Heart left ventricle (tissue), 16 donors: ENCODE data around the gene DNAI7. TPM values are rescaled to one million over a fixed set of nuclear protein-coding genes. Genes with fewer than 3 reads are reported as not detected.

Source experiments
- ATAC-seq, 4 donors: fragments of 200-7000 bp; cut with Tn5 transposase; one replicate each; pipeline ENCODE4 v1.9.1; 2020 to 2022; ENCODE audit warnings: moderate library complexity in 4 of 4, mild to moderate bottlenecking in 3 of 4, moderate number of reproducible peaks in 1 of 4
- DNase-seq, 5 donors: peaks; one replicate each; pipeline ENCODE4 v3.0.0-alpha.2; 2020
- H3K27ac ChIP-seq, 12 donors: fragments of 200-600 bp; sonication (generic) in 4 of 12; one replicate each; pipeline versions ENCODE4 v1.5.0 to v1.8.0; 2016 to 2022; ENCODE audit warnings: mild to moderate bottlenecking in 2 of 12
- H3K27me3 ChIP-seq, 9 donors: fragments of 200-600 bp; sonication (generic) in 2 of 9; one replicate each; pipeline versions ENCODE4 v1.5.1 to v1.8.0; 2016 to 2022; ENCODE audit warnings: mild to moderate bottlenecking in 3 of 9
- H3K36me3 ChIP-seq, 9 donors: fragments of 200-600 bp; sonication (generic) in 2 of 9; one replicate each; pipeline versions ENCODE4 v1.5.0 to v1.8.0; 2018 to 2022; ENCODE audit warnings: mild to moderate bottlenecking in 2 of 9
- H3K4me1 ChIP-seq, 12 donors: fragments of 200-600 bp; sonication (generic) in 4 of 12; one replicate each; pipeline versions ENCODE4 v1.5.0 to v1.8.0; 2016 to 2022; ENCODE audit warnings: mild to moderate bottlenecking in 3 of 12
- H3K4me3 ChIP-seq, 12 donors: fragments of 200-600 bp; sonication (generic) in 4 of 12; one replicate each; pipeline versions ENCODE4 v1.5.0 to v1.8.0; 2017 to 2022; ENCODE audit warnings: mild to moderate bottlenecking in 9 of 12, moderate library complexity in 4 of 12
- H3K9me3 ChIP-seq, 12 donors: fragments of 200-600 bp; sonication (generic) in 4 of 12; one replicate each; pipeline versions ENCODE4 v1.5.0 to v1.8.0; 2016 to 2022; ENCODE audit warnings: mild to moderate bottlenecking in 1 of 12
- CTCF ChIP-seq, 12 donors: fragments of 200-600 bp; sonication (generic) in 4 of 12; IDR thresholded peaks; one replicate each; pipeline versions ENCODE4 v1.5.0 to v1.8.0; 2018 to 2022; ENCODE audit warnings: antibody characterized with exemption in 12 of 12, mild to moderate bottlenecking in 5 of 12
- POLR2A ChIP-seq, 2 donors: fragments of 450-650 bp; IDR thresholded peaks; one replicate each; pipeline ENCODE4 v1.6.1; 2017; ENCODE audit warnings: antibody characterized with exemption in 2 of 2, mild to moderate bottlenecking in 2 of 2, moderate library complexity in 2 of 2
- WGBS, 4 donors: extraction: QIAGEN DNeasy Blood & Tissue Kit in 2 of 4; methylation state at CpG; one replicate each; pipeline versions ENCODE4 v1.1.5 to v1.1.7; 2013 to 2018; 5-methylcytosine and 5-hydroxymethylcytosine counted together
- intact Hi-C, 10 donors: fragments of 100-400 bp; cut with DNase I; formaldehyde crosslinking; loops; one replicate each; pipeline versions ENCODE4 v1.11.1 to v1.14.2; 2022
- polyA plus RNA-seq, 2 donors: library from polyadenylated mRNA; stranded (reverse); fragments of 200-250 nt; gene quantifications; one replicate each; pipeline ENCODE4 v1.2.3, GENCODE V29; 2013
- total RNA-seq, 9 donors: library from RNA; depleted of rRNA in 2 of 9; stranded (reverse); fragments of >200 nt in 2 of 9; fragmentation: NEBNext Ultra II Directional in 3 of 9; extraction: Animal tissue kit (Norgen Biotek cat#: 25700) in 3 of 9; gene quantifications; one replicate each; pipeline versions ENCODE4 v1.1.0 to v1.2.4, GENCODE V29; 2016 to 2023
- donor health status: ischemic (EF 13 %, LVEDD 7.1; RV severe dilation, severe dysfunction).
- donor health status: healthy with polysubstance abuse.
- donor health status: DM: no; HTN: yes; CAD: no.
- donor health status: DM: no; HTN: no; CAD: no.
- donor health status: ischemic (EF 25% LVEDD 6.9; RV normal size, moderate dysfunction).
- donor health status: ischemic (EF 25% LVEDD 5.7; RV mildly dilated, moderate dysfunction).
- donor health status: healthy.
- donor health status: DM: yes; HTN: yes; CAD: no.
- donor health status: ischemic (EF 35%, LVEDD 5.7; RV mildly dilated, moderate dysfunction).
- donor health status: nonischemic (EF 11% LVEDD 7.7; RV severe dilation, severe dysfunction).
- donor health status: DM: yes; HTN: yes; CAD: no.
- donor health status: PGD.
- donor health status: ischemic (EF 29% LVEDD 5.4; RV normal size, mild dysfunction).
- donor health status: nonischemic (EF 23%, LVEDD 6.1; RV moderate dilation, normal function).

Gene DNAI7
- total and polyA plus RNA-seq, 11 donors, result 0.10 to 1.9 (median 0.78) TPM; not detected in 1

DNA sequence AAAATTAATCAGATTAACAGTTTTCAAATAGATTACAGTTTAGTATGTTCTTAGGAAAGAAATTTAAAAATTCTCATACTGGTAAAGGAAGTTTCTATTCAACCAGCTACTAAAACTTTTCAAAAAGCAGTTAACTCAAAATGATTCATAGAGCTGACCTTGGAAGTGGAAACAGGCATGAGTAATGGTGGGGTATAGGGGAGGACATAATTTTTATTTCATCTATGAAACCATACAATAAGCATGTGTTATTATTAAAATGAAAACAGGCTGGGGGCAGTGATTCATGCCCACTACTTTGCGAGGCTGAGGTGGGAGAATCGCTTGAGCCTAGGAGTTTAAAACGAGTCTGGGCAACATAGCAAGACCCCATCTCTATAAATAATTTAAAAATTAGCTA lies 73.0 kb downstream of the DNAI7 start:
- 91 to 98% (median 95%) methylated on average over 3 of the region's 3 CpGs for WGBS, 4 donors
- Histone ChIP-seq H3K27ac (no peak overlapping the region), H3K4me1 (no peaks in the 10 kb centered on the region), H3K4me3 (no peak overlapping the region), H3K27me3 (no peaks in the 10 kb centered on the region), H3K9me3 (no peaks in the 10 kb centered on the region), H3K36me3 (no peaks in the 10 kb centered on the region)
- ATAC-seq (no peak), DNase-seq (no peak)
- intact Hi-C loops, result loop anchor here in 1 of 10 donors (10.0 kb wide), 1 partner anchor 1917 kb away; no protein-coding TSS in a partner anchor
- TF ChIP-seq CTCF (IDR thresholded peaks at IDR 0.05), result no peak
- TF ChIP-seq POLR2A (IDR thresholded peaks at IDR 0.05), result no peak

- intact Hi-C loops, result loop anchor here in 1 of 10 donors (10.0 kb wide), 1 partner anchor 1916 kb away; no protein-coding TSS in a partner anchor
- WGBS, 4 donors, result 86 to 92% (median 92%) methylated on average over 6 of the region's 6 CpGs
Measured at GRCh38 chr12:25121110-25121509, 73.8 kb downstream of the DNAI7 start.

DNA sequence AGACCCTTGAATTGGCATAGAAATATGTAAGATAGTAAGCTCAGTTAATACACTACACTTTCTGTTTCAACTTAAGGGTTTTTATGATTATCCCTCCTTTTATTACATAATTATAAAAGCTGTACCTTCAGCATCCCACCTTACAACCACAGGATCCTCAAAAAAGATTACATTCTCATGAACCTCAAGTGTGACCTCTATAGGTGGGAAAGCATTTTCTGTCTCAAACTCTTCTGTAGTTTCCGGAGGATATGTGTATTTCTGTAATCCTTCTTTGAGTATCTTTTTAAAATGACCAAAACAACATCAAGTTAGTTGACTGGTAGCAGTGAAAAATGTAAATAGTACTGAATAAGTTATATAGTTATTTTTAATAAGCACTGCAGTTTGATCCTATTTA lies 75.9 kb downstream of the DNAI7 start:
- Histone ChIP-seq H3K27me3 (no peaks in the 10 kb centered on the region), H3K27ac (no peak overlapping the region), H3K4me3 (no peak overlapping the region), H3K36me3 (no peaks in the 10 kb centered on the region), H3K9me3 (no peaks in the 10 kb centered on the region), H3K4me1 (no peaks in the 10 kb centered on the region)
- ATAC-seq, result no peak
- 70 to 88% (median 79%) methylated on average over 1 of the region's 1 CpG for WGBS, 4 donors
- intact Hi-C loops, result no loop called here
- TF ChIP-seq POLR2A (IDR thresholded peaks at IDR 0.05) (no peak), CTCF (IDR thresholded peaks at IDR 0.05) (no peak)
- no peak for DNase-seq

More at GRCh38 chr12:25121110-25121509, 73.8 kb downstream of the DNAI7 start:
- TF ChIP-seq CTCF (IDR thresholded peaks at IDR 0.05) (no peak), POLR2A (IDR thresholded peaks at IDR 0.05) (no peak)
- DNase-seq, result no peak
- Histone ChIP-seq H3K9me3 (no peaks in the 10 kb centered on the region), H3K4me3 (no peak overlapping the region), H3K4me1 (no peaks in the 10 kb centered on the region), H3K27me3 (no peaks in the 10 kb centered on the region), H3K36me3 (no peaks in the 10 kb centered on the region), H3K27ac (no peak overlapping the region)
- no peak for ATAC-seq

- Histone ChIP-seq H3K4me1 (no peaks in the 10 kb centered on the region), H3K27me3 (no peaks in the 10 kb centered on the region), H3K4me3 (no peak overlapping the region), H3K27ac (no peak overlapping the region), H3K9me3 (no peaks in the 10 kb centered on the region), H3K36me3 (no peaks in the 10 kb centered on the region)
- DNase-seq, result no peak
- intact Hi-C loops, result no loop called here
- ATAC-seq, result peak in 1 of 4 donors; percentile 30
- 51 to 65% (median 56%) methylated on average over 2 of the region's 2 CpGs for WGBS, 4 donors
- TF ChIP-seq POLR2A (IDR thresholded peaks at IDR 0.05) (no peak), CTCF (IDR thresholded peaks at IDR 0.05) (no peak)
Measured at GRCh38 chr12:25115677-25116076, 79.3 kb downstream of the DNAI7 start.
